Measurements from ENCODE around the gene FOXN4. TPM values are rescaled to one million over a fixed set of nuclear protein-coding genes. Genes with fewer than 3 reads are reported as not detected.

Gene FOXN4
- total RNA-seq, 2 experiments from 2014 or later, result not detected

- no peaks in the 10 kb centered on the region for H3K4me1 Mint-ChIP-seq (ENCODE audit: low read depth)
- DNase-seq (no peak), ATAC-seq (no peak)
- no peak overlapping the region for H3K4me3 Mint-ChIP-seq
- no peaks in the 10 kb centered on the region for H3K36me3 Mint-ChIP-seq (ENCODE audit: low read depth)
- ChIA-PET CTCF (no interaction called here), POLR2A (no interaction called here)
- peaks cover 12% of the 10 kb centered on the region for H3K27me3 Mint-ChIP-seq
- H3K9me3 Mint-ChIP-seq, result no peaks in the 10 kb centered on the region
- TF ChIP-seq CTCF (IDR thresholded peaks at IDR 0.05), result no peak
- intact Hi-C loops (cut with micrococcal nuclease), result no loop called here
- H3K27ac Mint-ChIP-seq, result no peak overlapping the region
Observed at GRCh38 chr12:109343677-109344076, 34.6 kb upstream of the FOXN4 start.

GRCh38 chr12:109336593-109336992 lies 27.5 kb upstream of the FOXN4 start:
- no peak for TF ChIP-seq CTCF (IDR thresholded peaks at IDR 0.05)
- H3K4me1 Mint-ChIP-seq (ENCODE audit: low read depth), result no peaks in the 10 kb centered on the region
- no peak overlapping the region for H3K4me3 Mint-ChIP-seq
- no peaks in the 10 kb centered on the region for H3K36me3 Mint-ChIP-seq (ENCODE audit: low read depth)
- no peak overlapping the region for H3K27ac Mint-ChIP-seq
- CTCF ChIA-PET, result no interaction called here
- no peak for DNase-seq
- peaks cover 13% of the 10 kb centered on the region for H3K27me3 Mint-ChIP-seq
- no peak for ATAC-seq
- POLR2A ChIA-PET, result no interaction called here
- intact Hi-C loops (cut with micrococcal nuclease), result no loop called here
- H3K9me3 Mint-ChIP-seq, result no peaks in the 10 kb centered on the region

- POLR2A ChIA-PET, result no interaction called here
- H3K4me3 Mint-ChIP-seq, result no peak overlapping the region
- intact Hi-C loops (cut with micrococcal nuclease), result no loop called here
- CTCF ChIA-PET, result interaction anchor here (1.2 kb wide), 2 partner anchors 59 to 93 kb away, joined by 3 read pairs; no protein-coding TSS in a partner anchor
- H3K36me3 Mint-ChIP-seq (ENCODE audit: low read depth), result no peaks in the 10 kb centered on the region
- no peaks in the 10 kb centered on the region for H3K4me1 Mint-ChIP-seq (ENCODE audit: low read depth)
- peaks cover 12% of the 10 kb centered on the region for H3K27me3 Mint-ChIP-seq
- no peaks in the 10 kb centered on the region for H3K9me3 Mint-ChIP-seq
- H3K27ac Mint-ChIP-seq, result no peak overlapping the region
- DNase-seq (no peak), ATAC-seq (no peak)
- TF ChIP-seq CTCF (IDR thresholded peaks at IDR 0.05), result no peak
Observed at GRCh38 chr12:109334887-109335286, 25.8 kb upstream of the FOXN4 start.

- Mint-ChIP-seq H3K27me3 (peaks cover 6% of the 10 kb centered on the region), H3K4me3 (no peak overlapping the region), H3K9me3 (no peaks in the 10 kb centered on the region), H3K4me1 (ENCODE audit: low read depth) (no peaks in the 10 kb centered on the region), H3K27ac (no peak overlapping the region), H3K36me3 (ENCODE audit: low read depth) (no peaks in the 10 kb centered on the region)
- TF ChIP-seq CTCF (IDR thresholded peaks at IDR 0.05), result no peak
- ATAC-seq (no peak), DNase-seq (no peak)
- POLR2A ChIA-PET, result no interaction called here
- intact Hi-C loops (cut with micrococcal nuclease), result no loop called here
- CTCF ChIA-PET, result interaction anchor here (1.0 to 1.4 kb wide), 2 partner anchors 25 to 57 kb away, joined by 3 read pairs; no protein-coding TSS in a partner anchor
Observed at GRCh38 chr12:109331301-109331952, 22.3 kb upstream of the FOXN4 start.

GRCh38 chr12:109330282-109331230 lies 21.5 kb upstream of the FOXN4 start:
- H3K9me3 Mint-ChIP-seq, result no peaks in the 10 kb centered on the region
- H3K27me3 Mint-ChIP-seq, result peaks cover 6% of the 10 kb centered on the region
- no peak for DNase-seq
- ChIA-PET POLR2A (no interaction called here), CTCF (interaction anchor here (1.0 kb wide), 1 partner anchor 13 kb away, joined by 3 read pairs; no protein-coding TSS in a partner anchor)
- H3K36me3 Mint-ChIP-seq (ENCODE audit: low read depth), result no peaks in the 10 kb centered on the region
- intact Hi-C loops (cut with micrococcal nuclease), result no loop called here
- no peaks in the 10 kb centered on the region for H3K4me1 Mint-ChIP-seq (ENCODE audit: low read depth)
- no peak overlapping the region for H3K27ac Mint-ChIP-seq
- TF ChIP-seq CTCF (IDR thresholded peaks at IDR 0.05), result no peak
- ATAC-seq, result no peak
- no peak overlapping the region for H3K4me3 Mint-ChIP-seq

Data from activated CD8-positive, alpha-beta T cell treated with anti-CD3 and anti-CD28 coated beads for 36 hours (primary cell).